GM23248 (cell line): ENCODE data around the gene CLK1. TPM values are rescaled to one million over a fixed set of nuclear protein-coding genes. Genes with fewer than 3 reads are reported as not detected.

Source experiments
- DNase-seq: peaks from one replicate; pipeline ENCODE4 v3.0.0-alpha.2; 2015
- H2AFZ ChIP-seq: fragments of 200-600 bp; sonication (generic); 2 replicates; pipeline ENCODE4 v1.6.1; 2016; ENCODE audit warnings: antibody characterized with exemption
- H3F3A ChIP-seq: fragments of 200-600 bp; sonication (generic); 2 replicates; pipeline ENCODE4 v1.6.1; 2016; ENCODE audit warnings: mild to moderate bottlenecking, antibody characterized with exemption, mixed run types; ENCODE audit not compliant: insufficient read depth
- H3K27ac ChIP-seq: fragments of 200-600 bp; sonication (generic); 2 replicates; pipeline ENCODE4 v1.5.1; 2016; ENCODE audit warnings: mild to moderate bottlenecking
- H3K27me3 ChIP-seq: fragments of 200-600 bp; sonication (generic); replicated peaks from 2 replicates; pipeline ENCODE4 v1.6.1; 2016; ENCODE audit warnings: mild to moderate bottlenecking; ENCODE audit not compliant: insufficient read depth
- H3K36me3 ChIP-seq: fragments of 200-600 bp; sonication (generic); 2 replicates; pipeline ENCODE4 v1.6.1; 2016; ENCODE audit warnings: low read depth, mild to moderate bottlenecking
- H3K4me1 ChIP-seq: fragments of 200-600 bp; sonication (generic); 2 replicates; pipeline ENCODE4 v1.6.1; 2016; ENCODE audit warnings: mild to moderate bottlenecking; ENCODE audit not compliant: insufficient read depth
- H3K4me2 ChIP-seq: fragments of 200-600 bp; sonication (generic); one replicate; pipeline ENCODE4 v1.6.1; 2016; ENCODE audit warnings: mild to moderate bottlenecking; ENCODE audit not compliant: unreplicated experiment
- H3K4me3 ChIP-seq: fragments of 200-600 bp; sonication (generic); 2 replicates; pipeline ENCODE4 v1.5.1; 2016; ENCODE audit warnings: mild to moderate bottlenecking
- H3K79me2 ChIP-seq: fragments of 200-600 bp; sonication (generic); 2 replicates; pipeline ENCODE4 v1.6.1; 2016; ENCODE audit warnings: mild to moderate bottlenecking; ENCODE audit not compliant: insufficient read depth
- H3K9ac ChIP-seq: fragments of 200-600 bp; sonication (generic); 2 replicates; pipeline ENCODE4 v1.6.1; 2016; ENCODE audit warnings: mild to moderate bottlenecking
- H3K9me2 ChIP-seq: fragments of 200-600 bp; sonication (generic); 2 replicates; pipeline ENCODE4 v1.6.1; 2016; ENCODE audit warnings: mixed run types, mild to moderate bottlenecking, moderate library complexity; ENCODE audit not compliant: insufficient read depth
- H3K9me3 ChIP-seq: fragments of 200-600 bp; sonication (generic); one replicate; pipeline ENCODE4 v1.6.1; 2017; ENCODE audit warnings: low read depth
- H4K20me1 ChIP-seq: fragments of 200-600 bp; sonication (generic); 2 replicates; pipeline ENCODE4 v1.6.0; 2016; ENCODE audit not compliant: insufficient read depth
- EZH2 ChIP-seq: fragments of 200-600 bp; sonication (generic); IDR thresholded peaks from 2 replicates; pipeline ENCODE4 v1.6.1; 2018; ENCODE audit warnings: antibody characterized with exemption, mild to moderate bottlenecking; ENCODE audit not compliant: insufficient read depth, poor library complexity, severe bottlenecking
- EZH2phosphoT487 ChIP-seq: fragments of 200-600 bp; sonication (generic); IDR thresholded peaks from 2 replicates; pipeline ENCODE4 v1.6.1; 2018; ENCODE audit warnings: antibody characterized with exemption, moderate library complexity, mild to moderate bottlenecking, low read depth; ENCODE audit not compliant: insufficient read depth
- WGBS, 2 experiments: methylation state at CpG; one replicate each; pipeline ENCODE4 v1.1.6; 2015 to 2017; ENCODE audit warnings: low lambda C conversion rate in 2 of 2, low coverage in 1 of 2; ENCODE audit errors: missing lambda C conversion rate in 2 of 2; 5-methylcytosine and 5-hydroxymethylcytosine counted together
- in situ Hi-C: fragments of 300-500 bp; cut with MboI; formaldehyde crosslinking; loops from 2 replicates; pipeline ENCODE4 v1.15.0; 2020
- polyA plus RNA-seq: library from polyadenylated mRNA; unstranded; fragments of >200 nt; fragmentation: Nextera tagmentation; extraction: Ambion mirVana; gene quantifications from 2 replicates; pipeline ENCODE4 v1.2.1, GENCODE V29; 2016
- total RNA-seq: library from RNA; depleted of rRNA; stranded (reverse); fragments of >200 nt; shearing (Covaris generic); gene quantifications from 2 replicates; pipeline ENCODE4 v1.2.3, GENCODE V29; 2014

Gene CLK1
- total and polyA plus RNA-seq, 2 experiments from 2014 or later, result 30.0 to 32.4 TPM

DNA sequence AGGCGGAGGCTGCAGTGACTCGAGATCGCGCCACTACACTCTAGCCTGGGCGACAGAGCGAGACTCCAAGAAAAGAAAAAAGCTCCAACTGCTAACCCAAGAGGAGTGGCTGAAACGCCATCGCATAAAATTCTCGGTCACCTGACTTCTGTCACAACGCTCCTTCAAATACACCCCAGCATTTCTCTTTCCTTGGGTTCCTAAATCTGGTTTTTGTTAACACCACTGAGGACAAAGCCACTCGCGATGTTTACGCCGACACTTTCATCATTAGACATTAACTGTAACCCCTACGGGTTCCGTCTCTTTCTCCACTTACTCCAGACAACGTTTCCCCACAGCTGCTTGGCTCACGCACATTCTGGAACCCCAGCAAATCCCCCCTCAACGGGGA lies 679 bp downstream of the CLK1 start:
- in situ Hi-C loops, result loop anchor here (25.0 kb wide), 1 partner anchor 901 kb away; the partner anchor contains the start of genes MAIP1 and TYW5
- Histone ChIP-seq H4K20me1 (peaks cover 21% of the 10 kb centered on the region), H3K9me3 (no peaks in the 10 kb centered on the region), H2AFZ (no peak overlapping the region; the same call in 1 of the 2 replicates), H3K4me1 (peaks cover 51% of the 10 kb centered on the region), H3K27me3 (no peaks in the 10 kb centered on the region), H3K36me3 (peaks cover 24% of the 10 kb centered on the region), H3K27ac (peak overlapping the region; percentile 99), H3K9me2 (no peaks in the 10 kb centered on the region), H3K79me2 (peaks cover 57% of the 10 kb centered on the region), H3F3A (peaks cover 61% of the 10 kb centered on the region), H3K4me3 (peak overlapping the region; percentile 98), H3K9ac (peak overlapping the region; percentile 100), H3K4me2 (peak overlapping the region; percentile 85)
- TF ChIP-seq EZH2 (no peak), EZH2phosphoT487 (no peak)
- 0 to 1% methylated on average over 17 to 19 of the region's 19 CpGs for WGBS, 2 experiments
- DNase-seq, result peak; percentile 61

DNA sequence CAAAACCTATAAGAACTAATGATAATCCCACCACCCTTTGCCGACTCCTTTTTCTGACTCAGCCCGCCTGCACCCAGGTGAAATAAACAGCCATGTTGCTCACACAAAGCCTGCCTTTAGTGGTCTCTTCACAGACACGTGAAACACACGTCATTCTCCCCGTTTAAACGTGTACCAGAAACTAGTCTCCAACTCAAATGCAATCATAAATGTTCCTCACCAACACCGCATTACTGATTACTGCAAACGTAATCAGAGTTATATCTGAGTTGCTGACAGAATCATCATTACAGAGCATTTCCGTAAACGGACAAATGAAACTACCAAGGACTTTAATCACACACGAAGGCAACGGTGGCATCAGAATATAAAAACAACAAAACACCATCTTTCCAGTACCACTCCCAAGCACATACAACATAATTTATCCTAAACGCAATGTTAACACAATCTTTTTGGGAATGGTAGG lies 1.9 kb downstream of the CLK1 start:
- Histone ChIP-seq H3K9ac (peak overlapping the region; percentile 100), H3K9me2 (no peaks in the 10 kb centered on the region), H3F3A (peaks cover 64% of the 10 kb centered on the region), H4K20me1 (peaks cover 21% of the 10 kb centered on the region), H3K79me2 (peaks cover 69% of the 10 kb centered on the region), H3K9me3 (no peaks in the 10 kb centered on the region), H3K4me2 (peak overlapping the region; percentile 85), H3K4me3 (peak overlapping the region; percentile 98), H3K27me3 (no peaks in the 10 kb centered on the region), H2AFZ (no peak overlapping the region), H3K4me1 (peaks cover 49% of the 10 kb centered on the region), H3K27ac (peak overlapping the region; percentile 99), H3K36me3 (peaks cover 36% of the 10 kb centered on the region)
- TF ChIP-seq EZH2 (no peak), EZH2phosphoT487 (no peak)
- WGBS, 2 experiments, result 0 to 1% methylated on average over 13 of the region's 13 CpGs
- peak; percentile 87 for DNase-seq
- in situ Hi-C loops, result loop anchor here (25.0 kb wide), 1 partner anchor 900 kb away; the partner anchor contains the start of genes MAIP1 and TYW5

GRCh38 chr2:200861617-200862155 lies 2.8 kb downstream of the CLK1 start:
- Histone ChIP-seq H3K4me2 (peak overlapping the region; percentile 85), H3K4me3 (peak overlapping the region; percentile 98), H3K36me3 (peaks cover 44% of the 10 kb centered on the region), H3F3A (peaks cover 65% of the 10 kb centered on the region), H3K79me2 (peaks cover 78% of the 10 kb centered on the region), H3K9ac (peak overlapping the region; percentile 100), H2AFZ (no peak overlapping the region), H4K20me1 (peaks cover 23% of the 10 kb centered on the region), H3K27me3 (no peaks in the 10 kb centered on the region), H3K9me2 (no peaks in the 10 kb centered on the region), H3K27ac (peak overlapping the region; percentile 99), H3K9me3 (no peaks in the 10 kb centered on the region), H3K4me1 (peaks cover 42% of the 10 kb centered on the region)
- WGBS, 2 experiments, result 3 to 5% methylated on average over 4 of the region's 4 CpGs
- TF ChIP-seq EZH2 (no peak), EZH2phosphoT487 (no peak)
- in situ Hi-C loops, result loop anchor here (25.0 kb wide), 1 partner anchor 899 kb away; the partner anchor contains the start of genes MAIP1 and TYW5
- peak; percentile 25 for DNase-seq

DNA sequence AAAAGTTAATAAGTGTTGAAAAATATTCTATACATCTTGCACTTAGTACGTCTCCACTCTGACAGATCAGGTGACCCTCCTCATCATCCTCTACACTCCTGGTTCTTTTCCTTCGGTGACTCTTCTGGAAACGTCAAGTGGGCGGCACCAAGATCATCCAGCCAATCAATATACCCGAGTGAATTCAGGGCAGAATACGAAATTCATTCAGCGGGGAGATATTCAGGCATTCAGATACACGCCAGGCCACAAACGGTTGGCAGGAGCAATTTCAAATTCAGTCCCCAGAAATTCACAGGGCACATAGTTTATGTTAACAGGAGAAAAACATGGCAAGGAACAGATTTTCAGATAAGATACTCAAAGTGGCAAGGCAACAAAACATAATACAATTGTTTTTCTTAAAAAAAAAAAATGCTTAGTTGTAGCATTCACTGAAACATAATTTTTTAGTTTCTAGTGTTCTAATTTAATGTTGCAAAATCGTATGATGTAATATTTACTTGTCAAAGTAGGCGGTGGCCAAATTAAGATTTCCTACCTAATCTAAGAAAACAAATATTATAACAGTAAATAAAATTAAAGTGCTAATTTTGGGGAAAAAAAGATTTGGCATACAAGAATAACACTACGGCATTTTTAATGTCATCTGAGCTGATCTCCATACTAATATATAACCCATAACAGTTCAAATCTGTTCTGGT lies 4.2 kb downstream of the CLK1 start:
- Histone ChIP-seq H3K27ac (peak overlapping the region; percentile 99), H3K9me3 (no peaks in the 10 kb centered on the region), H3K4me2 (peak overlapping the region; percentile 85), H3K9me2 (no peaks in the 10 kb centered on the region), H3K9ac (peak overlapping the region; percentile 100), H3K27me3 (no peaks in the 10 kb centered on the region), H4K20me1 (peaks cover 23% of the 10 kb centered on the region), H3K4me3 (peak overlapping the region; percentile 98), H2AFZ (no peak overlapping the region), H3K79me2 (peaks cover 92% of the 10 kb centered on the region), H3K4me1 (peaks cover 39% of the 10 kb centered on the region), H3F3A (peaks cover 68% of the 10 kb centered on the region), H3K36me3 (peaks cover 57% of the 10 kb centered on the region)
- peak; percentile 86 for DNase-seq
- in situ Hi-C loops, result loop anchor here (25.0 kb wide), 1 partner anchor 898 kb away; the partner anchor contains the start of genes MAIP1 and TYW5
- no peak for TF ChIP-seq EZH2
- no peak for TF ChIP-seq EZH2phosphoT487
- WGBS, 2 experiments, result 12 to 13% methylated on average over 12 of the region's 12 CpGs
